Measurements from ENCODE around the gene LRMDA. TPM values are rescaled to one million over a fixed set of nuclear protein-coding genes. Genes with fewer than 3 reads are reported as not detected.

LRMDA gene
- polyA plus RNA-seq, 3 donors = 39.8 to 59.6 (median 56.4) TPM

GRCh38 chr10:75845176-75845947 lies 413.9 kb downstream of the LRMDA start:
- Histone ChIP-seq H3K36me3 (replicated peaks in 1 of 2; ENCODE audit: control insufficient read depth in 1 of 2, insufficient read depth in 2 of 2, low read length in 2 of 2) (no peaks in the 10 kb centered on the region), H3K4me1 (ENCODE audit: control insufficient read depth in 1 of 2, insufficient read depth in 2 of 2, low read length in 2 of 2) (peaks cover 9 to 14% of the 10 kb centered on the region in 2 donors), H3K9ac (ENCODE audit: insufficient read depth, low read length, poor library complexity, severe bottlenecking) (no peak overlapping the region), H3K9me3 (replicated peaks in 1 of 2; ENCODE audit: control insufficient read depth in 1 of 2, insufficient read depth in 1 of 2, low read length in 2 of 2) (no peaks in the 10 kb centered on the region), H3K4me3 (replicated peaks in 1 of 3; ENCODE audit: low read depth in 2 of 3, low read length in 3 of 3) (no peak overlapping the region), H3K4me2 (replicated peaks; ENCODE audit: extremely low read depth, low read length, poor library complexity, severe bottlenecking) (no peak overlapping the region), H2AFZ (ENCODE audit: insufficient read depth, low read depth, low read length, poor library complexity, severe bottlenecking) (no peak overlapping the region), H3K79me2 (ENCODE audit: insufficient read depth, low read length) (peaks cover 5% of the 10 kb centered on the region), H3K27ac (ENCODE audit: low read depth in 1 of 2, low read length in 2 of 2) (no peak overlapping the region), H4K20me1 (ENCODE audit: insufficient read depth, low read length) (peaks cover 5% of the 10 kb centered on the region), H3K27me3 (ENCODE audit: control insufficient read depth in 2 of 2, insufficient read depth in 2 of 2, low read length in 2 of 2) (no peaks in the 10 kb centered on the region)
- DNase-seq = peak in 1 of 3 donors; percentile 5
- peak overlapping the region in 1 of 7 donors; percentile 36 for H3K27ac Mint-ChIP-seq
- H3K36me3 Mint-ChIP-seq = peaks cover 0 to 10% of the 10 kb centered on the region in 2 donors
- no peaks in the 10 kb centered on the region for H3K27me3 Mint-ChIP-seq (ENCODE audit: low read depth in 3 of 3)
- H3K4me3 Mint-ChIP-seq = no peak overlapping the region
- TF ChIP-seq CTCF (IDR thresholded peaks at IDR 0.05) = no peak
- peaks cover 29% of the 10 kb centered on the region for H3K4me1 Mint-ChIP-seq
- H3K9me3 Mint-ChIP-seq = peaks cover 0 to 2% (median 0%) of the 10 kb centered on the region in 7 donors
- 100% methylated on average over 1 of the region's 8 CpGs for WGBS (ENCODE audit: insufficient coverage)
- intact Hi-C loops (cut with micrococcal nuclease) = no loop called here

GRCh38 chr10:75847477-75847876 lies 416.1 kb downstream of the LRMDA start:
- H3K4me3 ChIP-seq (replicated peaks in 1 of 3; ENCODE audit: low read depth in 2 of 3, low read length in 3 of 3) = no peak overlapping the region
- Mint-ChIP-seq H3K36me3 (peaks cover 0 to 9% of the 10 kb centered on the region in 2 donors), H3K27ac (no peak overlapping the region), H3K9me3 (peaks cover 0 to 1% (median 0%) of the 10 kb centered on the region in 7 donors), H3K27me3 (ENCODE audit: low read depth in 3 of 3) (no peaks in the 10 kb centered on the region), H3K4me1 (peaks cover 29% of the 10 kb centered on the region), H3K4me3 (no peak overlapping the region)
- H3K79me2 ChIP-seq (ENCODE audit: insufficient read depth, low read length) = peaks cover 2% of the 10 kb centered on the region
- no peaks in the 10 kb centered on the region for H3K27me3 ChIP-seq (ENCODE audit: control insufficient read depth in 2 of 2, insufficient read depth in 2 of 2, low read length in 2 of 2)
- no peak overlapping the region for H3K9ac ChIP-seq (ENCODE audit: insufficient read depth, low read length, poor library complexity, severe bottlenecking)
- no peaks in the 10 kb centered on the region for H3K9me3 ChIP-seq (replicated peaks in 1 of 2; ENCODE audit: control insufficient read depth in 1 of 2, insufficient read depth in 1 of 2, low read length in 2 of 2)
- no peak for TF ChIP-seq CTCF (IDR thresholded peaks at IDR 0.05)
- peaks cover 9 to 14% of the 10 kb centered on the region in 2 donors for H3K4me1 ChIP-seq (ENCODE audit: control insufficient read depth in 1 of 2, insufficient read depth in 2 of 2, low read length in 2 of 2)
- intact Hi-C loops (cut with micrococcal nuclease) = no loop called here
- H3K36me3 ChIP-seq (replicated peaks in 1 of 2; ENCODE audit: control insufficient read depth in 1 of 2, insufficient read depth in 2 of 2, low read length in 2 of 2) = no peaks in the 10 kb centered on the region
- no peak for DNase-seq
- H4K20me1 ChIP-seq (ENCODE audit: insufficient read depth, low read length) = peaks cover 5% of the 10 kb centered on the region
- H3K4me2 ChIP-seq (replicated peaks; ENCODE audit: extremely low read depth, low read length, poor library complexity, severe bottlenecking) = no peak overlapping the region
- H2AFZ ChIP-seq (ENCODE audit: insufficient read depth, low read depth, low read length, poor library complexity, severe bottlenecking) = no peak overlapping the region
- no peak overlapping the region for H3K27ac ChIP-seq (ENCODE audit: low read depth in 1 of 2, low read length in 2 of 2)

Measured in CD14-positive monocyte (primary cell).